NOMO-1 treated with dmso at 0.1 percent for 144 hours (cell line): Measurements from ENCODE around the gene DDX10.

Source experiments
- DNase-seq: peaks from one replicate; lab custom pipeline; 2025; ENCODE audit not compliant: unreplicated experiment; lab: John Stamatoyannopoulos, UW

DDX10 gene

GRCh38 chr11:108966206-108966605 is 301.3 kb downstream of the DDX10 start:
- DNase-seq = no peak

GRCh38 chr11:108966978-108967377 is 302.1 kb downstream of the DDX10 start:
- no peak for DNase-seq

GRCh38 chr11:108967571-108967970 is 302.7 kb downstream of the DDX10 start:
- DNase-seq = no peak

GRCh38 chr11:108970221-108970991 is 305.5 kb downstream of the DDX10 start:
- DNase-seq = no peak

- DNase-seq = no peak
These were observed 308.7 kb downstream of the DDX10 start for GRCh38 chr11:108973402-108974162.

- no peak for DNase-seq
These were observed 310.2 kb downstream of the DDX10 start for GRCh38 chr11:108975026-108975425.

GRCh38 chr11:108975641-108976071 is 310.8 kb downstream of the DDX10 start:
- no peak for DNase-seq

- no peak for DNase-seq
These were observed 319.0 kb downstream of the DDX10 start for GRCh38 chr11:108983636-108984420.

- DNase-seq = no peak
These were observed 319.7 kb downstream of the DDX10 start for GRCh38 chr11:108984523-108984922.

- DNase-seq = no peak
These were observed 320.5 kb downstream of the DDX10 start for GRCh38 chr11:108985236-108985944.

GRCh38 chr11:108985945-108986279 is 321.0 kb downstream of the DDX10 start:
- DNase-seq = no peak
